ENCODE results near the gene TAT. TPM values are rescaled to one million over a fixed set of nuclear protein-coding genes. Genes with fewer than 3 reads are reported as not detected.

TAT gene
- total RNA-seq, 1 experiment from 2014 or later = not detected

DNA sequence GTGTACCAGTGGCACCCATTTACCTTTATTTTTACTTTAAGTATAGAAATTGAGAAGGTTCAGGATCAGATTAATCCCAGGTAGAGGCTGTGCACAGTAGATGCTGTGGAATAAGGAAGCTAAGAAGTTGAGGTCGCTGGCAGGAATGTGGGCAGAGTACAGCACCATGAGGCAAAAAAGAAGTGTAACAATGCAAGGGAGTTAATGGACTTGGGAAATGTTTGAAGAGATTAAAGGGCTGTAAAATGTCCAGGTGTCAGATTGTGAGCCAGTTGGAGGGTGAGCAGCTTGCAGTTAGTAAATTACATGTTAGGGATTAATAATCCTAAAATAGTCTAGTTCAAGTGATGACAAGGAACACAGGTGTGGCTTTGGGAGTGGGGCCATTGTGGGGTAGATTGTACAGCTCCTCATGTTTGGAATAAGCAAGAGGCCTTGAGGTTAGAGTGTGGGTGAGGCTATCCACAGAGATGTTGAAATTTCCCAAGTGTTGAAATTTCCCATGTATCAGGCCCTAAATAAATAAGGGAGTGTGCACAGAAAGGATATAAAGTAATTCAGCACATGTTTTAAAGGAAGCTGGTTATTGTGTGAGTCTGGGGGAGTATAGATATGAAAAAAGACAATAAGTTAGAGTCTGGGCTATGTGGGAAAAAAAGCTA is 21.5 kb downstream of the TAT start:
- H3K9me3 ChIP-seq (ENCODE audit: low read depth, low read length, poor library complexity, severe bottlenecking) = no peaks in the 10 kb centered on the region
- ChIA-PET CTCF (no interaction called here), POLR2A (ENCODE audit: low non-redundant PET) (no interaction called here)
- TF ChIP-seq, protein P1, sequence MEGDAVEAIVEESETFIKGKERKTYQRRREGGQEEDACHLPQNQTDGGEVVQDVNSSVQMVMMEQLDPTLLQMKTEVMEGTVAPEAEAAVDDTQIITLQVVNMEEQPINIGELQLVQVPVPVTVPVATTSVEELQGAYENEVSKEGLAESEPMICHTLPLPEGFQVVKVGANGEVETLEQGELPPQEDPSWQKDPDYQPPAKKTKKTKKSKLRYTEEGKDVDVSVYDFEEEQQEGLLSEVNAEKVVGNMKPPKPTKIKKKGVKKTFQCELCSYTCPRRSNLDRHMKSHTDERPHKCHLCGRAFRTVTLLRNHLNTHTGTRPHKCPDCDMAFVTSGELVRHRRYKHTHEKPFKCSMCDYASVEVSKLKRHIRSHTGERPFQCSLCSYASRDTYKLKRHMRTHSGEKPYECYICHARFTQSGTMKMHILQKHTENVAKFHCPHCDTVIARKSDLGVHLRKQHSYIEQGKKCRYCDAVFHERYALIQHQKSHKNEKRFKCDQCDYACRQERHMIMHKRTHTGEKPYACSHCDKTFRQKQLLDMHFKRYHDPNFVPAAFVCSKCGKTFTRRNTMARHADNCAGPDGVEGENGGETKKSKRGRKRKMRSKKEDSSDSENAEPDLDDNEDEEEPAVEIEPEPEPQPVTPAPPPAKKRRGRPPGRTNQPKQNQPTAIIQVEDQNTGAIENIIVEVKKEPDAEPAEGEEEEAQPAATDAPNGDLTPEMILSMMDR (conservative IDR thresholded peaks at IDR 0.05; ENCODE audit: low read depth, low read length) = no peak
- no peak for TF ChIP-seq EZH2 (IDR thresholded peaks at IDR 0.05; ENCODE audit: borderline replicate concordance, low read depth, low read length, poor library complexity, severe bottlenecking)
- peaks cover 23% of the 10 kb centered on the region for H3K27me3 ChIP-seq (replicated peaks; ENCODE audit: insufficient read depth, low read depth, low read length, poor library complexity)
- DNase-seq (ENCODE audit: low spot score) = no peak
- BruUV-seq (replicated peaks) = no TSS peak
- H3K36me3 ChIP-seq (ENCODE audit: insufficient read depth, low read length, poor library complexity, severe bottlenecking) = no peaks in the 10 kb centered on the region
- intact Hi-C loops (cut with micrococcal nuclease; ENCODE audit: unreplicated experiment) = no loop called here
- no peak overlapping the region for H3K4me3 ChIP-seq (ENCODE audit: low read depth, low read length, poor library complexity, severe bottlenecking)
- H3K27ac ChIP-seq (ENCODE audit: low read depth, low read length, poor library complexity, severe bottlenecking) = no peak overlapping the region
- no peaks in the 10 kb centered on the region for H3K4me1 ChIP-seq (ENCODE audit: insufficient read depth, low read length, poor library complexity, severe bottlenecking)

- intact Hi-C loops (cut with micrococcal nuclease; ENCODE audit: unreplicated experiment) = no loop called here
- no peaks in the 10 kb centered on the region for H3K4me1 ChIP-seq (ENCODE audit: insufficient read depth, low read length, poor library complexity, severe bottlenecking)
- no peak for DNase-seq (ENCODE audit: low spot score)
- no peaks in the 10 kb centered on the region for H3K9me3 ChIP-seq (ENCODE audit: low read depth, low read length, poor library complexity, severe bottlenecking)
- no peak for TF ChIP-seq EZH2 (IDR thresholded peaks at IDR 0.05; ENCODE audit: borderline replicate concordance, low read depth, low read length, poor library complexity, severe bottlenecking)
- TF ChIP-seq, protein P1 (conservative IDR thresholded peaks at IDR 0.05; ENCODE audit: low read depth, low read length) = peak; percentile 25; the same call in 1 of the 2 replicates
- peaks cover 37% of the 10 kb centered on the region for H3K27me3 ChIP-seq (replicated peaks; ENCODE audit: insufficient read depth, low read depth, low read length, poor library complexity)
- CTCF ChIA-PET = interaction anchor here (0.7 kb wide), 1 partner anchor 152 kb away, joined by 3 read pairs; no protein-coding TSS in a partner anchor
- no peak overlapping the region for H3K4me3 ChIP-seq (ENCODE audit: low read depth, low read length, poor library complexity, severe bottlenecking)
- no peaks in the 10 kb centered on the region for H3K36me3 ChIP-seq (ENCODE audit: insufficient read depth, low read length, poor library complexity, severe bottlenecking)
- H3K27ac ChIP-seq (ENCODE audit: low read depth, low read length, poor library complexity, severe bottlenecking) = no peak overlapping the region
- BruUV-seq (replicated peaks) = no TSS peak
- POLR2A ChIA-PET (ENCODE audit: low non-redundant PET) = no interaction called here
Measured at GRCh38 chr16:71552698-71553503, 24.0 kb downstream of the TAT start.

DNA sequence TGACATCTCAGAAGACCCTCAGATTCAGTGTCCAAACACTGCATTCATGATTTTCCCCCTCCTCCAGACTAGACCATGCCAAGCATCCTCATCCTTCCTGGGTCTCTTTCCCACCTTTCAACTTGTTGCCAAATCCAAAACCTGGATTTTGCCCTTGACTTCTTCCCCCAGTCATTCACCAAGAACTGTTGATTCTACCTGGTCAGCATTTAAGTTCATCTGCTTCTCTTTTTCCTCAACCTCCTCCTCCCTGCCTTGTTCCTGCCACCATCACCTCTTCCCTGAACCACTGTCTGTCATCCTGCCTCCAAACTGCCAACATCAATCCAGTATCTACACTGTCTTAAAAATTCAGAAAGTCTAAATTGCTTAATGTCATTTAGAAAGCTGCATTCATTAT is 29.7 kb downstream of the TAT start:
- Histone ChIP-seq H3K27me3 (replicated peaks; ENCODE audit: insufficient read depth, low read depth, low read length, poor library complexity) (peaks cover 48% of the 10 kb centered on the region), H3K4me1 (ENCODE audit: insufficient read depth, low read length, poor library complexity, severe bottlenecking) (no peaks in the 10 kb centered on the region), H3K4me3 (ENCODE audit: low read depth, low read length, poor library complexity, severe bottlenecking) (no peak overlapping the region), H3K9me3 (ENCODE audit: low read depth, low read length, poor library complexity, severe bottlenecking) (no peaks in the 10 kb centered on the region), H3K27ac (ENCODE audit: low read depth, low read length, poor library complexity, severe bottlenecking) (no peak overlapping the region), H3K36me3 (ENCODE audit: insufficient read depth, low read length, poor library complexity, severe bottlenecking) (no peaks in the 10 kb centered on the region)
- TF ChIP-seq EZH2 (IDR thresholded peaks at IDR 0.05; ENCODE audit: borderline replicate concordance, low read depth, low read length, poor library complexity, severe bottlenecking) = no peak
- ChIA-PET CTCF (no interaction called here), POLR2A (ENCODE audit: low non-redundant PET) (no interaction called here)
- DNase-seq (ENCODE audit: low spot score) = no peak
- intact Hi-C loops (cut with micrococcal nuclease; ENCODE audit: unreplicated experiment) = no loop called here
- no TSS peak for BruUV-seq (replicated peaks)

Measured in A673 (cell line).